Upper lobe of right lung (tissue), 1 donor: ENCODE data around the gene DBX1. TPM values are rescaled to one million over a fixed set of nuclear protein-coding genes. Genes with fewer than 3 reads are reported as not detected.

Experiments
- ATAC-seq: fragments of 200-7000 bp; cut with Tn5 transposase; one replicate; pipeline ENCODE4 v1.9.1; 2020; ENCODE audit warnings: mild to moderate bottlenecking, moderate library complexity
- DNase-seq: peaks from one replicate; pipeline ENCODE4 v3.0.0-alpha.2; 2020
- H3K27ac ChIP-seq: fragments of 200-600 bp; one replicate; pipeline ENCODE4 v1.8.0; 2022
- H3K27me3 ChIP-seq: fragments of 200-600 bp; one replicate; pipeline ENCODE4 v1.8.0; 2022; ENCODE audit warnings: mild to moderate bottlenecking
- H3K36me3 ChIP-seq: fragments of 200-600 bp; one replicate; pipeline ENCODE4 v1.8.0; 2022
- H3K4me1 ChIP-seq: fragments of 200-600 bp; one replicate; pipeline ENCODE4 v1.8.0; 2022
- H3K4me3 ChIP-seq: fragments of 200-600 bp; one replicate; pipeline ENCODE4 v1.8.0; 2022; ENCODE audit warnings: mild to moderate bottlenecking
- H3K9me3 ChIP-seq: fragments of 200-600 bp; one replicate; pipeline ENCODE4 v1.8.0; 2022
- CTCF ChIP-seq: fragments of 200-600 bp; IDR thresholded peaks from one replicate; pipeline ENCODE4 v1.8.0; 2022; ENCODE audit warnings: antibody characterized with exemption
- intact Hi-C: fragments of 100-400 bp; cut with DNase I; formaldehyde crosslinking; loops from one replicate; pipeline ENCODE4 v1.11.0; 2022
- total RNA-seq: library from RNA; stranded (reverse); fragmentation: NEBNext Ultra II Directional; extraction: Animal tissue kit (Norgen Biotek cat#: 25700); gene quantifications from one replicate; pipeline ENCODE4 v1.2.1, GENCODE V29; 2021
- donor health status: DM: no; HTN: yes; CAD: no; lungs with severe emphysema.

DBX1 gene
- total RNA-seq, 1 donor from 2014 or later, result not detected

GRCh38 chr11:20163783-20164481, 3.7 kb upstream of the DBX1 start:
- Histone ChIP-seq H3K9me3 (no peaks in the 10 kb centered on the region), H3K27ac (no peak overlapping the region), H3K4me3 (peak overlapping the region; percentile 13), H3K27me3 (peaks cover 96% of the 10 kb centered on the region), H3K4me1 (peaks cover 10% of the 10 kb centered on the region), H3K36me3 (no peaks in the 10 kb centered on the region)
- intact Hi-C loops, result no loop called here
- no peak for TF ChIP-seq CTCF
- DNase-seq, result no peak
- no peak for ATAC-seq

- Histone ChIP-seq H3K27ac (no peak overlapping the region), H3K4me1 (peaks cover 10% of the 10 kb centered on the region), H3K27me3 (peaks cover 97% of the 10 kb centered on the region), H3K36me3 (no peaks in the 10 kb centered on the region), H3K4me3 (peak overlapping the region; percentile 13), H3K9me3 (no peaks in the 10 kb centered on the region)
- TF ChIP-seq CTCF, result no peak
- no peak for DNase-seq
- intact Hi-C loops, result no loop called here
- peak; percentile 36 for ATAC-seq
Measured at GRCh38 chr11:20162824-20163782, 2.8 kb upstream of the DBX1 start.

- peaks cover 98% of the 10 kb centered on the region for H3K27me3 ChIP-seq
- ATAC-seq, result no peak
Measured at GRCh38 chr11:20161923-20162744, 1.9 kb upstream of the DBX1 start.

GRCh38 chr11:20161230-20161918, 1.1 kb upstream of the DBX1 start:
- Histone ChIP-seq H3K36me3 (no peaks in the 10 kb centered on the region), H3K4me3 (no peak overlapping the region), H3K27me3 (peaks cover 99% of the 10 kb centered on the region), H3K27ac (no peak overlapping the region), H3K4me1 (peaks cover 15% of the 10 kb centered on the region), H3K9me3 (no peaks in the 10 kb centered on the region)
- ATAC-seq, result no peak
- no peak for TF ChIP-seq CTCF
- intact Hi-C loops, result no loop called here
- DNase-seq, result no peak

More at GRCh38 chr11:20161923-20162744, 1.9 kb upstream of the DBX1 start:
- no peak overlapping the region for H3K4me3 ChIP-seq
- no peak for DNase-seq
- intact Hi-C loops, result no loop called here
- peaks cover 13% of the 10 kb centered on the region for H3K4me1 ChIP-seq
- no peak overlapping the region for H3K27ac ChIP-seq
- no peaks in the 10 kb centered on the region for H3K9me3 ChIP-seq
- no peak for TF ChIP-seq CTCF
- no peaks in the 10 kb centered on the region for H3K36me3 ChIP-seq
